GM23338 (cell line): ENCODE results near the gene TRA2B. TPM values are rescaled to one million over a fixed set of nuclear protein-coding genes. Genes with fewer than 3 reads are reported as not detected.

Experiments
- ATAC-seq: fragments of 200-7000 bp; cut with Tn5 transposase; 3 replicates; pipeline ENCODE4 v1.9.1; 2020
- DNase-seq: peaks from one replicate; pipeline ENCODE4 v3.0.0-alpha.2; 2015; ENCODE audit warnings: low spot score
- H2AFZ ChIP-seq: fragments of 200-600 bp; sonication (generic); 2 replicates; pipeline ENCODE4 v1.8.0; 2016; ENCODE audit warnings: antibody characterized with exemption, mild to moderate bottlenecking, moderate library complexity
- H3F3A ChIP-seq: fragments of 200-600 bp; sonication (generic); replicated peaks from 2 replicates; pipeline ENCODE4 v1.8.0; 2017; ENCODE audit warnings: antibody characterized with exemption, mixed run types, low read depth
- H3K27ac ChIP-seq: fragments of 200-600 bp; sonication (generic); 2 replicates; pipeline ENCODE4 v1.6.1; 2016; ENCODE audit warnings: low read depth
- H3K27me3 ChIP-seq: fragments of 200-600 bp; sonication (generic); 2 replicates; pipeline ENCODE4 v1.8.0; 2016; ENCODE audit warnings: mild to moderate bottlenecking, mixed run types, moderate library complexity; ENCODE audit not compliant: insufficient read depth
- H3K36me3 ChIP-seq: fragments of 200-600 bp; sonication (generic); 2 replicates; pipeline ENCODE4 v1.8.0; 2016; ENCODE audit warnings: mild to moderate bottlenecking; ENCODE audit not compliant: insufficient read depth
- H3K4me1 ChIP-seq: fragments of 200-600 bp; sonication (generic); 2 replicates; pipeline ENCODE4 v1.8.0; 2016; ENCODE audit warnings: mild to moderate bottlenecking, moderate library complexity; ENCODE audit not compliant: insufficient read depth
- H3K4me2 ChIP-seq: fragments of 200-600 bp; sonication (generic); 2 replicates; pipeline ENCODE4 v1.7.1; 2017; ENCODE audit warnings: mixed run types
- H3K4me3 ChIP-seq: fragments of 200-600 bp; sonication (generic); 2 replicates; pipeline ENCODE4 v1.6.1; 2016; ENCODE audit warnings: mixed run types
- H3K79me2 ChIP-seq: fragments of 200-600 bp; sonication (generic); replicated peaks from 2 replicates; pipeline ENCODE4 v1.8.0; 2017; ENCODE audit warnings: mild to moderate bottlenecking; ENCODE audit not compliant: insufficient read depth
- H3K9me2 ChIP-seq: fragments of 200-600 bp; sonication (generic); 2 replicates; pipeline ENCODE4 v1.8.0; 2017; ENCODE audit not compliant: insufficient read depth
- H4K20me1 ChIP-seq: fragments of 200-600 bp; sonication (generic); replicated peaks from 2 replicates; pipeline ENCODE4 v1.8.0; 2017; ENCODE audit warnings: mild to moderate bottlenecking; ENCODE audit not compliant: insufficient read depth
- H3K27ac Mint-ChIP-seq: 2 replicates; pipeline ENCODE4 v1.8.0; 2020; ENCODE audit warnings: inconsistent platforms, mild to moderate bottlenecking, moderate library complexity, mixed read lengths
- H3K27me3 Mint-ChIP-seq: 3 replicates; pipeline ENCODE4 v1.8.0; 2022; ENCODE audit warnings: low read depth, mild to moderate bottlenecking, moderate library complexity, mixed read lengths, inconsistent platforms; ENCODE audit not compliant: insufficient read depth, poor library complexity
- H3K36me3 Mint-ChIP-seq: 3 replicates; pipeline ENCODE4 v1.8.0; 2021; ENCODE audit warnings: low read depth, mild to moderate bottlenecking, inconsistent platforms, moderate library complexity, mixed read lengths
- H3K4me1 Mint-ChIP-seq: 3 replicates; pipeline ENCODE4 v1.8.0; 2020; ENCODE audit warnings: mild to moderate bottlenecking, inconsistent platforms, mixed read lengths
- H3K4me3 Mint-ChIP-seq: 3 replicates; pipeline ENCODE4 v1.8.0; 2021; ENCODE audit warnings: moderate library complexity, mild to moderate bottlenecking, inconsistent platforms, mixed read lengths
- H3K9me3 Mint-ChIP-seq: 3 replicates; pipeline ENCODE4 v1.8.0; 2020; ENCODE audit warnings: moderate library complexity, mild to moderate bottlenecking, inconsistent platforms, mixed read lengths
- CREB1 ChIP-seq: fragments of 250-450 bp; sonication (Bioruptor Pico); IDR thresholded peaks from 2 replicates; pipeline ENCODE4 v1.5.0; 2020; ENCODE audit warnings: low read depth, mild to moderate bottlenecking, moderate library complexity
- CTCF ChIP-seq, 2 experiments: fragments of 200-600 bp in 1 of 2; sonication (generic) in 1 of 2; conservative IDR thresholded peaks; 2 replicates each; pipeline versions ENCODE4 v1.5.1 to v1.6.1; 2016 to 2017; ENCODE audit warnings: antibody characterized with exemption in 2 of 2, low read depth in 2 of 2, mild to moderate bottlenecking in 2 of 2, moderate library complexity in 1 of 2
- ETS1 ChIP-seq: IDR thresholded peaks from 2 replicates; pipeline ENCODE4 v1.6.1; 2016; ENCODE audit warnings: antibody characterized with exemption
- EZH2 ChIP-seq: fragments of 200-600 bp; sonication (generic); IDR thresholded peaks from one replicate; pipeline ENCODE4 v1.8.0; 2017; ENCODE audit warnings: antibody characterized with exemption, mild to moderate bottlenecking, low read depth; ENCODE audit not compliant: unreplicated experiment
- EZH2phosphoT487 ChIP-seq: fragments of 200-600 bp; sonication (generic); IDR thresholded peaks from one replicate; pipeline ENCODE4 v1.8.1; 2018; ENCODE audit warnings: antibody characterized with exemption; ENCODE audit not compliant: unreplicated experiment
- JUNB ChIP-seq: IDR thresholded peaks from one replicate; pipeline ENCODE4 v1.6.1; 2016; ENCODE audit warnings: antibody characterized with exemption; ENCODE audit not compliant: unreplicated experiment
- NANOG ChIP-seq: IDR thresholded peaks from 2 replicates; pipeline ENCODE4 v1.6.1; 2016; ENCODE audit warnings: antibody characterized with exemption, borderline replicate concordance
- POLR2AphosphoS5 ChIP-seq: IDR thresholded peaks from 2 replicates; pipeline ENCODE4 v1.6.1; 2016; ENCODE audit warnings: antibody characterized with exemption, low read depth
- REST ChIP-seq: IDR thresholded peaks from one replicate; pipeline ENCODE4 v1.6.1; 2018; ENCODE audit warnings: antibody characterized with exemption; ENCODE audit not compliant: unreplicated experiment
- STAT1 ChIP-seq: IDR thresholded peaks from one replicate; pipeline ENCODE4 v1.6.1; 2016; ENCODE audit warnings: antibody characterized with exemption; ENCODE audit not compliant: unreplicated experiment
- ZNF114 ChIP-seq: fragments of 250-450 bp; sonication (Bioruptor Pico); IDR thresholded peaks from 2 replicates; pipeline ENCODE4 v1.5.0; 2020; ENCODE audit warnings: mild to moderate bottlenecking, moderate library complexity
- ZNF331 ChIP-seq: fragments of 250-450 bp; sonication (Bioruptor Pico); IDR thresholded peaks from 2 replicates; pipeline ENCODE4 v1.5.0; 2020; ENCODE audit warnings: low read depth, mild to moderate bottlenecking, moderate library complexity
- polyA plus RNA-seq: library from polyadenylated mRNA; unstranded; fragments of >200 nt; fragmentation: Nextera tagmentation; extraction: Ambion mirVana; gene quantifications from 2 replicates; pipeline ENCODE4 v1.2.1, GENCODE V29; 2016
- total RNA-seq: library from RNA; depleted of rRNA; stranded (reverse); fragments of >200 nt; shearing (Covaris generic); gene quantifications from 2 replicates; pipeline ENCODE4 v1.2.3, GENCODE V29; 2014

The TRA2B gene
- total and polyA plus RNA-seq, 2 experiments from 2014 or later: 360 to 602 TPM

- TF ChIP-seq REST (no peak), ETS1 (no peak), ZNF331 (CRISPR knock-in tag) (no peak), JUNB (no peak), STAT1 (no peak), NANOG (no peak), CREB1 (CRISPR knock-in tag) (no peak), POLR2AphosphoS5 (no peak), CTCF (conservative IDR thresholded peaks at IDR 0.05; ENCODE audit: low read depth in 2 of 2) (no peak), EZH2phosphoT487 (no peak), EZH2 (no peak)
Measured at GRCh38 chr3:185942396-185942795, 4.6 kb upstream of the TRA2B start (continued).

GRCh38 chr3:185940951-185941350, 3.1 kb upstream of the TRA2B start:
- H3K4me3 Mint-ChIP-seq: no peak overlapping the region
- H3F3A ChIP-seq: no peaks in the 10 kb centered on the region
- no peaks in the 10 kb centered on the region for H3K27me3 ChIP-seq
- H3K36me3 Mint-ChIP-seq: peaks cover 25% of the 10 kb centered on the region
- peaks cover 19% of the 10 kb centered on the region for H3K9me3 Mint-ChIP-seq
- H3K27ac Mint-ChIP-seq: no peak overlapping the region
- H3K4me3 ChIP-seq: no peak overlapping the region
- ATAC-seq (no peak), DNase-seq (no peak)
- H3K4me1 Mint-ChIP-seq: peaks cover 7% of the 10 kb centered on the region
- H3K27me3 Mint-ChIP-seq: peaks cover 21% of the 10 kb centered on the region
- H3K27ac ChIP-seq: no peak overlapping the region
- H4K20me1 ChIP-seq: peaks cover 8% of the 10 kb centered on the region
- H3K79me2 ChIP-seq: peaks cover 19% of the 10 kb centered on the region
- no peaks in the 10 kb centered on the region for H3K9me2 ChIP-seq
- peaks cover 3% of the 10 kb centered on the region; the same call in 1 of the 2 replicates for H3K4me1 ChIP-seq
- H3K36me3 ChIP-seq: no peaks in the 10 kb centered on the region
- no peak overlapping the region for H2AFZ ChIP-seq
- no peak overlapping the region for H3K4me2 ChIP-seq
- TF ChIP-seq JUNB (no peak), NANOG (no peak), EZH2phosphoT487 (no peak), STAT1 (no peak), CTCF (conservative IDR thresholded peaks at IDR 0.05; ENCODE audit: low read depth in 2 of 2) (no peak), EZH2 (no peak), ZNF331 (CRISPR knock-in tag) (no peak), POLR2AphosphoS5 (no peak), ZNF114 (CRISPR knock-in tag) (no peak), CREB1 (CRISPR knock-in tag) (no peak)
